A549 (cell line): ENCODE measurements around the gene CADPS2.

ENCODE experiments used
- CTCF ChIP-seq: fragments of >200 bp; sonication (Bioruptor Twin); formaldehyde crosslinking; IDR thresholded peaks from 3 replicates; pipeline ENCODE4 v1.5.1; 2016
- EP300 ChIP-seq, 2 experiments: fragments of >200 bp; sonication (Bioruptor Twin); formaldehyde crosslinking; IDR thresholded peaks; 2 replicates in 1 of 2; 3 replicates in 1 of 2; pipeline ENCODE4 v1.6.1; 2016 to 2017
- JUNB ChIP-seq: fragments of >200 bp; sonication (Bioruptor Twin); formaldehyde crosslinking; IDR thresholded peaks from 2 replicates; pipeline ENCODE4 v1.6.1; 2016
- MYC ChIP-seq: IDR thresholded peaks from 2 replicates; pipeline ENCODE4 v1.6.1; 2012; ENCODE audit warnings: mild to moderate bottlenecking, inconsistent platforms, low read length, improper control_type of control experiment, borderline replicate concordance
- NFE2L2 ChIP-seq: fragments of 150-350 bp; conservative IDR thresholded peaks from 2 replicates; pipeline ENCODE4 v1.6.1; 2014; ENCODE audit warnings: low read length
- PBX3 ChIP-seq: IDR thresholded peaks from 2 replicates; pipeline ENCODE4 v1.6.1; 2012
- POLR2A ChIP-seq: IDR thresholded peaks from 2 replicates; pipeline ENCODE4 v1.6.1; 2012; ENCODE audit warnings: mild to moderate bottlenecking, low read length
- RAD21 ChIP-seq, 2 experiments: fragments of >200 bp in 1 of 2; sonication (Bioruptor Twin) in 1 of 2; formaldehyde crosslinking in 1 of 2; IDR thresholded peaks in 1 of 2; conservative IDR thresholded peaks in 1 of 2; 2 replicates in 1 of 2; 3 replicates in 1 of 2; pipeline ENCODE4 v1.6.1; 2012 to 2018; ENCODE audit warnings: inconsistent platforms in 1 of 2
- SMC3 ChIP-seq: fragments of >200 bp; sonication (Bioruptor Twin); formaldehyde crosslinking; IDR thresholded peaks from 3 replicates; pipeline ENCODE4 v1.6.1; 2018; ENCODE audit warnings: inconsistent platforms

DNA sequence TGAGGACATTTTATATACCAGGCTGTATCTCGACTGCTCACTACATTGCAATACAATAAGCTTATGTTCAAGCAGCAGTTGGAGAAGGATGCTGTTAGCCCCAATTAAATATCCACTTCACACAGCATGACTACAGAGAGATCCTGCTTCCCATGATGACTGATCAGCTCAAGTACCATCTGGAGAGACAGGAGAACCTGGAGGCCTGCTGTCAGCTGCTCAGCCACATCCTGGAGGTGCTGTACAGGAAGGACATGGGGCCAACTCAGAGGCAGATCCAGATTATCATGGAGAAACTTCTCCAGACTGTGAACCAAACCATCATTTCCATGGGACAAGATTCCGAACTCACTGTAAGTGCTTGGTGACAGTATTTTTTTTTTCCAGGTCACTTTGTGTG lies 209.8 kb downstream of the CADPS2 start:
- no peak for TF ChIP-seq CTCF
- no peak for TF ChIP-seq POLR2A
- TF ChIP-seq PBX3 = no peak
- TF ChIP-seq NFE2L2 = no peak
- TF ChIP-seq SMC3 = no peak
- no peak for TF ChIP-seq JUNB
- TF ChIP-seq RAD21 (conservative IDR thresholded peaks at IDR 0.05 in 1 of 2, IDR thresholded peaks at IDR 0.05 in 1 of 2) = no peak
- TF ChIP-seq MYC = no peak
- TF ChIP-seq EP300 (IDR thresholded peaks at IDR 0.05) = no peak
